ENCODE results near the gene PDCD11.
"Not testable (repeated sequence)": the region's sequence is repeated elsewhere in the genome, so short reads cannot be mapped to it uniquely, and the experiment has no call there.

Gene PDCD11

GRCh38 chr10:103479135-103479534 lies 82.7 kb downstream of the PDCD11 start, which contains the start of gene CALHM3:
Gene CALHM3 (minus strand): TSS chr10:103479240. CDS start chr10:103479032, 208 bp downstream.
- DNase-seq: no peak

DNA sequence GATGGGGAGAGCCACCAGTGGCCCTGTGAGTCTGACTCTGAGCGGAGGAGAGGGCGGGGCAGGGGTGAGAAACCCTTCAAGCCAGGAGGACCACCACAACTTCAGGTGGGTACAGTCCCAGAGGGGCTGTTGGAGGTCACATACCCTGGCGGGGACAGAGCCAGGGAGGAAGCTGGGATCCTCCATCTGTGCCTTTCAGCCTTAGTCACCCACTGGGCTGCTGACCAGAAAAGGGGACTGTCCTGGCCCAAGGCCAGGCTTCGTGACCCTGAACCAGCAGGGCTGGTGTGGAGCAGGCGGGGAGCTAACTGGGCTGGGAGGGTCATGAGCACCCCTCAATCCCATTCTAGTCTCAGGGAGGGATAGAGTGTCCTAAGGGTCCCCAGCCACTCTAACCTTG lies 84.1 kb downstream of the PDCD11 start:
- DNase-seq: no peak

GRCh38 chr10:103481974-103482531 lies 85.6 kb downstream of the PDCD11 start:
- no peak for DNase-seq

DNA sequence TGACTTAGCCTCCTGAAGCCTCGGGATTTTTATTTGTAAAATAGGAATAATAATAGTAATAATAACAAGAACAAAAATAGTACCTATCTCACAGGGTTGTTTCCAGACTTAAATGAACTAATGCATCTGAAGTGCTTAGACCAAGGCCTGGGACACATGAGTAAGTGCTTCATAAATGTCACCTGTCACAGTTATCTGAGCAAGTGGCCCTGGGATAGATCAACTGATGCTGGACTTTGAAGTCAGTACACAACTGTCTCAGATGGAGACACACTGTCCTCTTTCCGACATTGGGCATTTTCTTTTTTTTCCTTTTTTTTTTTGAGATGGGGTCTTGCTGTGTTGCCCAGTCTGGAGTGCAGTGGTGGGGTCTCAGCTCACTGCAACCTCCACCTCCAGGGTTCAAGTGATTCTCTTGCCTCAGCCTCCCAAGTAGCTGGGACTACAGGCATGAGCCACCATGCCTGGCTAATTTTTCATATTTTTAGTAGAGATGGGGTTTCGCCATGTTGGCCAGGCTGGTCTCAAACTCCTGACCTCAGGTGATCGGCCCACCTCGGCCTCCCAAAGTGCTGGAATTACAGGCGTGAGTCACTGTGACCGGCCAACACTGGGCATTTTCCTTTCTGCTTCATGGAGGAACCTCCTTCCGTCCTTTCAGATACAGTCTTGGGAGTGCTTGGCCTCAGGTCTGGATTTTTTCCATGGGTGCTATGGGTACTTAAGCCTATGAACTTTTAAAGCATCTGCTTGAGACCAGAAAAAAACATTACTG lies 90.4 kb downstream of the PDCD11 start:
- DNase-seq: not testable (repeated sequence)

DNA sequence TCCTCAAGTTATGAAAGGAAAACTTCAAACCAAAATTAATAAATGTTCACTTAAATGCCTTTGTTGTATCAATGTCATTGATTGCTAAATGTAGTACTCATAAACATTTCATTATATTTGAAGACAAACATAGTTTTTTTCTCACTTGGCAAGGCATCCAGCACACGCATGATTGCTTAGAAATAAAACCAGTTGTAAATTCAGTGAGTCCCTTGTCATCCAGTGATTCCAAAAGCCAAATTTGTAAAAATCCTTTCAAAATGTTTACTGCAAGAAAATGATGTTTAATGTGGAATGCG lies 90.9 kb downstream of the PDCD11 start:
- DNase-seq: no peak

- no peak for DNase-seq
These were observed 94.5 kb downstream of the PDCD11 start for GRCh38 chr10:103490986-103491314.

DNA sequence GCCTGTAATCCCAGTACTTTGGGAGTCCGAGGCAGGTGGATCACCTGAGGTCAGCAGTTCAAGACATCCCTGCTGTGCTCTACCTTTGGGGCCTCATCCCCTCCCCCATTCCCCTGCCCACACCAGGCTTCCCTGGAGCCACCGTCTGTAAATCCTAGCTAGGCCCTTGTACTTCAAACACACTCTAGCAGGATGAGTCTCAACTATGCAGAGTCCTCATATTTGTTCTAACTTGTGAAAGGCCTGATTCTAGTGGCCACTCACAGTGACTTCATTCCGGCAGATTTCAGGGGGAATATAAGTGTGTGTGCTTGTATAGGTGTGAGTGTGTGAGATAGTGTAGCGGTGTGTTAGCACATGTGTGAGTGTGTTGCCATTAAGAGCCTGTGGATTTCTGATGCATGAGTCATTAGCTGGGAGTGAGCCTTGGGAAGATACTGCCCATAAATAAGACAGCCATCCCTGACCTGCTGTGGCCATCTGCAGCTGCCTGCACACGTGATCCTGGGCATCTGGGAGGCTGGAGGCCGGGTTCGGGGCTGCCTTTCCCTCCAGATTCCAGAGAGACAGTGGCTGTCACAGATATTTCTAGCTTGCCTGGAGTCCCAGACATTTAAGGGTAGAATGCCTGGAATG lies 95.4 kb downstream of the PDCD11 start:
- DNase-seq: no peak

DNA sequence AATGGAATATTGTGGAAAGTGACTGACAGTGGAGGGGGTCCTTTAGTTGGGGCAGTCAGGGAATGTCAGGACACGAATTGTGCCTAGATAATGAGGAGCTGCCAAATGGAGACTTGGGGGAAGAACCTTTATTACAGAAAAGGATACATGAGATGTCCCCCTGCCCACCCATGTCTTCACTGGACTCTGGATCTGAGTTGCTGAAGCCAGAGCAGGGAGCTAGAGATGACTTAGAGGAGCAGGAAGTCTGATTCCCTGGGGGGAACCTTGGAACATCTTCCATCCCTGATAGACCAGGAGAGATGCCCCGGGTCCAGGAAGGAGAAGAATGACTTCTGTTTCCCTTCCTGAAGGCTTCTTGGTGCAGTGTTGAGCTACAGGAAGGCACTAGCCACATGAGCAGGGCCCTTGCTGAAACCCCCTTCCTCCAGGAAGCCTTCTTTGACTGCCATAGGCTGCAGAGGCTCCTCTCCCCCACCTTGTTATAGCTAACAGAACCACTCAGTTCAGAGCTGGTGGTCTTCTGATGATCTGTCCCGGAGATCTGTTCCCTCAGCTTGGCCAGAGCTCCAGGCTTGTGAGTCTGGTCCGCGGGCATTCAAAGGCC lies 96.3 kb downstream of the PDCD11 start:
- no peak for DNase-seq

DNA sequence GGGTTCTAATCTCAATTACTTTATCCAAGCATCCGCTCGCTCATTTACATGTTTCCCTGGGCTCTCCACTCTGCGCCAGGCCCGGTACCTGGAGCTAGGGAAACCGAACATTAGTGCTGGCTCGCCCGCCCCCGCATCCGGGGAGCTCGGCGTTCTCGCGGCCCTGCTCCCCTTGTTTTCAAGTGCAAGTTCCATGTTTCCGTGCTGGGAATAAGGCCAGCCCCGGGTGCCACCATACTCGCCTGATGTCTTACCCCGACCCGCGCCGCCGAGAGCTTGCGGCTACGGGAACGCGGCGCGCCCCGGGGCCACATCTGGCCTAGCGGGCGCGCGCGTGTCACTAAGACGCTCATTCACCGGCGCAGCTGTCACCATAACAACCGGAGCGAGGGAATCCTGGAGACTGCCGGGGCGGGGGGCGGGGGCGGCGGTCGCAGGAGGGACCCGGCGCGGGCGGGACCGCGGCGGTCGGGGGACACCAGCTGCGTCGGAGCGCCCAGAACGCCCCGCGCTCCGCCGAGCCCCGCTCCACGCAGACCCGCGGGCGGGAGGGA lies 97.0 kb downstream of the PDCD11 start, which contains the start of gene NEURL1:
TSS of gene NEURL1 (plus strand) at position 344 of the 554 bp plus-strand sequence. CDS start 683 bp downstream, outside the sequence.
- DNase-seq: peak; percentile 52

DNA sequence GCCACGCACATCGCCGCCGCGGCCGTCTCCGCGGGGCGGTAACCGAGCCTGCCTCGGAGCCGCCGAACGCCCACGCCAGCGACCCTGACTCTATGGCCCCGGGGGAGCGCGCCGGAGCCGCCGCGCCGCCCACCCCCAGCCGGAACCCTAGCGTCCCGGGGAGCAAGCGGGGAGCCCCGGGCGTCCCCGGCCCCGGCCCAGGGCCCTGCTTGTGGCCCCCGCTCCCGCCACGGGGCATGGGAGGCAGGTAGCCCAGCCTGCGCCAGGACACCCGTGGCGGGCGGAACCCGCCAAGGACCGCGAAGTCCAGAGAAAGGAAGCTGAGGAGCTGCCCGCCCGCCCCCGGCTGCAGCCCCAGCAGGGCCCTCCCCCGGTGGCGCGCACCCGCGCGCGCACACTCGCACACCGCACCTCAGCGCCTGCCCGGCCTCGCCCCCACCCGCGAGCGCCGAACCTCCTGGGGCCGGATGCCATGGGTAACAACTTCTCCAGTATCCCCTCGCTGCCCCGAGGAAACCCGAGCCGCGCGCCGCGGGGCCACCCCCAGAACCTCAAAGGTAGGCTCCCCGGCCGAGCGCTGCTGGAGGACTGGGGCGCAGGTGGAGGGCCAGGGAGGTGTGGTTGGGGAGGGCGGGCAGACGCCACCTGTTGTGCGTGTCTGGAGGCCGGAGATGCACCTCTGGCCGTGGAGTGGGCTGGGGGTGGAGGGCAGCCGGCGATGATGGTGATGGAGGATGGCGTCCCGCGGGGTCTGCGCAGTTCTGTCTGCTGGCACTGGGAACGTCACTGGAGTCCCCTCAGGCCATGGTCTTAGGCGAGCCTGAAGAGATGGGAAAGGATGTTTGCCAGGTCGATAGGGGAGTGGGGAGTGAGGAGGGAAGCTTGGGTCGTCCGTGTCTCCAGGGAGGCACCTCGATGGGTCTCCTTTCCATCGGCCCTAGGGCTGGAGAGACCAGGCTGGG lies 97.8 kb downstream of the PDCD11 start:
- peak; percentile 52 for DNase-seq

DNA sequence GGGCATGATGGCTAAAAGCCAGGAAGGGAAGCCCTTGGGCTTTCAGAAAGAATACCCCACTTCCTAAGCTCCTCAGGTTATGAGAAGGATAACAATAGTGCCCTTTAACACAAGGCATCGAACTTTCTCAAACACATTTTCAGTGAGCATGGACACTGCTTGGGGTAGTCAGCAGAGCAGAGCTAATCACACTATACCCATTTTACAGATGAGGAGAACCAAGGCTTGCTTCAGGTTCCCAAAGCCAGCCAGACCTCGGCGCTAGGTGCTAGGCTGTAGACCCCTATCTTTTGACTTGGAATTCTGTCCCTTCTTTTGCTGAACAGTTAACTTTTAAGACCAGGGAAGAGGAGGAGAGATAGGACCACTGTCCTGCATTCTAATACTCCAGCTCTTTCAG lies 98.9 kb downstream of the PDCD11 start:
- DNase-seq: no peak

All from stimulated activated CD4-positive, alpha-beta T cell treated with anti-CD3 and anti-CD28 coated beads, Interleukin-15, amount 100 ng/mL, for 24 hours (primary cell).